H9 (cell line): ENCODE measurements around the gene MANF. TPM values are rescaled to one million over a fixed set of nuclear protein-coding genes. Genes with fewer than 3 reads are reported as not detected.

Experiments used
- DNase-seq: peaks from one replicate; pipeline ENCODE4 v3.0.0-alpha.2; 2017
- H2AFZ ChIP-seq: one replicate; pipeline ENCODE4 v1.6.1; 2013; ENCODE audit warnings: mild to moderate bottlenecking, low read length, control low read depth, moderate library complexity
- H2AK5ac ChIP-seq: 2 replicates; pipeline ENCODE4 v1.6.1; 2013; ENCODE audit warnings: low read length, control low read depth, mixed read lengths; ENCODE audit not compliant: insufficient read length
- H2BK120ac ChIP-seq: one replicate; pipeline ENCODE4 v1.6.1; 2013; ENCODE audit warnings: low read depth, mild to moderate bottlenecking, low read length, control low read depth, inconsistent platforms; ENCODE audit not compliant: poor library complexity, severe bottlenecking
- H2BK12ac ChIP-seq: 2 replicates; pipeline ENCODE4 v1.6.1; 2013; ENCODE audit warnings: low read length, control low read depth, mixed read lengths, low read depth; ENCODE audit not compliant: insufficient read length
- H2BK15ac ChIP-seq: 2 replicates; pipeline ENCODE4 v1.6.1; 2013; ENCODE audit warnings: low read depth, low read length, control low read depth
- H2BK20ac ChIP-seq: one replicate; pipeline ENCODE4 v1.6.1; 2013; ENCODE audit warnings: low read depth, mild to moderate bottlenecking, low read length, control low read depth, inconsistent platforms; ENCODE audit not compliant: poor library complexity, severe bottlenecking
- H2BK5ac ChIP-seq: 2 replicates; pipeline ENCODE4 v1.6.1; 2013; ENCODE audit warnings: low read length, control low read depth, mixed read lengths; ENCODE audit not compliant: insufficient read length
- H3K14ac ChIP-seq: 2 replicates; pipeline ENCODE4 v1.6.1; 2013; ENCODE audit warnings: low read length, control low read depth; ENCODE audit not compliant: insufficient read depth
- H3K18ac ChIP-seq: 2 replicates; pipeline ENCODE4 v1.6.1; 2013; ENCODE audit warnings: low read depth, mild to moderate bottlenecking, mixed read lengths, low read length, control low read depth; ENCODE audit not compliant: insufficient read length
- H3K23ac ChIP-seq: 2 replicates; pipeline ENCODE4 v1.6.1; 2013; ENCODE audit warnings: low read length, control low read depth, mixed read lengths, low read depth; ENCODE audit not compliant: insufficient read length
- H3K23me2 ChIP-seq: 2 replicates; pipeline ENCODE4 v1.6.1; 2013; ENCODE audit warnings: low read depth, mild to moderate bottlenecking, mixed read lengths, low read length, control low read depth; ENCODE audit not compliant: insufficient read length, poor library complexity, severe bottlenecking
- H3K27ac ChIP-seq: 2 replicates; pipeline ENCODE4 v1.5.1; 2013; ENCODE audit warnings: low read length, control low read depth, mixed read lengths, low read depth; ENCODE audit not compliant: insufficient read length
- H3K27me3 ChIP-seq: 2 replicates; pipeline ENCODE4 v1.6.1; 2013; ENCODE audit warnings: low read length, control low read depth, inconsistent platforms; ENCODE audit not compliant: insufficient read depth
- H3K4ac ChIP-seq: 2 replicates; pipeline ENCODE4 v1.6.1; 2013; ENCODE audit warnings: low read depth, mild to moderate bottlenecking, control low read depth, inconsistent platforms, low read length, moderate library complexity
- H3K4me1 ChIP-seq: 2 replicates; pipeline ENCODE4 v1.6.1; 2013; ENCODE audit warnings: low read length, control low read depth, inconsistent platforms; ENCODE audit not compliant: insufficient read depth
- H3K4me2 ChIP-seq: 2 replicates; pipeline ENCODE4 v1.6.1; 2013; ENCODE audit warnings: low read length, control low read depth, mixed read lengths; ENCODE audit not compliant: insufficient read length, insufficient read depth
- H3K56ac ChIP-seq: 2 replicates; pipeline ENCODE4 v1.6.1; 2013; ENCODE audit warnings: low read depth, mild to moderate bottlenecking, mixed read lengths, low read length, control low read depth; ENCODE audit not compliant: insufficient read length
- H3K79me1 ChIP-seq: 2 replicates; pipeline ENCODE4 v1.6.1; 2013; ENCODE audit warnings: low read depth, mild to moderate bottlenecking, moderate library complexity, low read length, control low read depth, inconsistent platforms; ENCODE audit not compliant: insufficient read depth, poor library complexity, severe bottlenecking
- H3K79me2 ChIP-seq: 2 replicates; pipeline ENCODE4 v1.6.1; 2013; ENCODE audit warnings: low read length, control low read depth, inconsistent platforms; ENCODE audit not compliant: insufficient read depth
- H3K9ac ChIP-seq: 2 replicates; pipeline ENCODE4 v1.6.1; 2013; ENCODE audit warnings: low read length, control low read depth, mixed read lengths; ENCODE audit not compliant: insufficient read length; ENCODE audit errors: extremely low read depth
- H3K9me3 ChIP-seq: one replicate; pipeline ENCODE4 v1.6.1; 2013; ENCODE audit warnings: low read depth, low read length, inconsistent platforms; ENCODE audit not compliant: control insufficient read depth
- H3T11ph ChIP-seq: one replicate; pipeline ENCODE4 v1.6.1; 2013; ENCODE audit warnings: mild to moderate bottlenecking, low read length, control low read depth, inconsistent platforms
- H4K20me1 ChIP-seq: one replicate; pipeline ENCODE4 v1.6.1; 2013; ENCODE audit not compliant: control insufficient read depth, insufficient read length, insufficient read depth
- H4K5ac ChIP-seq: 2 replicates; pipeline ENCODE4 v1.6.1; 2013; ENCODE audit warnings: low read depth, mild to moderate bottlenecking, mixed read lengths, low read length, control low read depth; ENCODE audit not compliant: insufficient read length
- H4K8ac ChIP-seq: replicated peaks from 2 replicates; pipeline ENCODE4 v1.6.1; 2013; ENCODE audit warnings: low read length, control low read depth, mixed read lengths, low read depth; ENCODE audit not compliant: insufficient read length
- H4K91ac ChIP-seq: 2 replicates; pipeline ENCODE4 v1.6.1; 2013; ENCODE audit warnings: low read depth, mild to moderate bottlenecking, moderate library complexity, mixed read lengths, low read length, control low read depth; ENCODE audit not compliant: insufficient read length
- H3K27ac Mint-ChIP-seq, 3 experiments: 2 replicates in 2 of 3; 3 replicates in 1 of 3; pipeline ENCODE4 v1.8.0; 2020 to 2021; ENCODE audit warnings: mixed read lengths in 3 of 3, mild to moderate bottlenecking in 1 of 3, moderate library complexity in 1 of 3
- H3K27me3 Mint-ChIP-seq: 2 replicates; pipeline ENCODE4 v1.8.0; 2021; ENCODE audit warnings: low read depth, mild to moderate bottlenecking, moderate library complexity, mixed read lengths
- H3K36me3 Mint-ChIP-seq, 3 experiments: 2 replicates in 2 of 3; 3 replicates in 1 of 3; pipeline ENCODE4 v1.8.0; 2020 to 2021; ENCODE audit warnings: low read depth in 3 of 3, mixed read lengths in 3 of 3; ENCODE audit not compliant: insufficient read depth in 1 of 3
- H3K4me1 Mint-ChIP-seq, 2 experiments: 2 replicates each; pipeline ENCODE4 v1.8.0; 2020; ENCODE audit warnings: mixed read lengths in 2 of 2
- H3K4me3 Mint-ChIP-seq, 2 experiments: 2 replicates in 1 of 2; 3 replicates in 1 of 2; pipeline ENCODE4 v1.8.0; 2020 to 2021; ENCODE audit warnings: mild to moderate bottlenecking in 2 of 2, mixed read lengths in 2 of 2, moderate library complexity in 1 of 2
- H3K9me3 Mint-ChIP-seq, 2 experiments: 2 replicates in 1 of 2; 3 replicates in 1 of 2; pipeline ENCODE4 v1.8.0; 2020; ENCODE audit warnings: mild to moderate bottlenecking in 2 of 2, mixed read lengths in 2 of 2, moderate library complexity in 1 of 2
- WGBS: extraction: QIAGEN DNeasy Blood & Tissue Kit; methylation state at CpG from one replicate; pipeline ENCODE4 v1.1.7; 2013; ENCODE audit warnings: missing lambda C conversion rate, low lambda C conversion rate, mixed read lengths; ENCODE audit not compliant: insufficient read length; ENCODE audit errors: extremely low coverage; 5-methylcytosine and 5-hydroxymethylcytosine counted together
- total RNA-seq: library from RNA; stranded (reverse); gene quantifications from 2 replicates; pipeline ENCODE4 v1.2.1, GENCODE V29; 2021
- TF ChIP-seq, protein P1 (sequence below): fragments of 200-600 bp; sonication (generic); conservative IDR thresholded peaks from 3 replicates; pipeline ENCODE4 v1.8.0; 2021; ENCODE audit warnings: antibody characterized with exemption, mild to moderate bottlenecking

The MANF gene
- total RNA-seq, 1 experiment from 2014 or later, result 148 TPM

GRCh38 chr3:51397392-51397791 lies 12.3 kb downstream of the MANF start:
- Histone ChIP-seq H2BK120ac (no peak overlapping the region), H2AFZ (no peak overlapping the region), H2BK20ac (no peak overlapping the region), H4K91ac (no peak overlapping the region), H2AK5ac (no peak overlapping the region), H3K79me1 (peaks cover 11% of the 10 kb centered on the region), H3K79me2 (peaks cover 17% of the 10 kb centered on the region; the same call in 1 of the 2 replicates), H3K4me2 (no peak overlapping the region), H3K23ac (no peak overlapping the region), H3K23me2 (no peaks in the 10 kb centered on the region), H2BK15ac (no peak overlapping the region), H3T11ph (no peak overlapping the region), H3K56ac (no peak overlapping the region), H3K14ac (no peak overlapping the region), H3K9me3 (no peaks in the 10 kb centered on the region), H3K9ac (no peak overlapping the region), H3K27ac (no peak overlapping the region), H3K4ac (no peak overlapping the region), H2BK12ac (no peak overlapping the region), H4K20me1 (no peaks in the 10 kb centered on the region), H3K18ac (no peak overlapping the region), H3K27me3 (no peaks in the 10 kb centered on the region), H4K8ac (no peak overlapping the region), H3K4me1 (no peaks in the 10 kb centered on the region), H4K5ac (no peak overlapping the region), H2BK5ac (no peak overlapping the region)
- Mint-ChIP-seq H3K4me1 (peaks cover 33 to 39% of the 10 kb centered on the region in 2 experiments), H3K9me3 (peaks cover 8 to 9% of the 10 kb centered on the region in 2 experiments; a peak in 4 of 5 replicates), H3K4me3 (peak overlapping the region in 1 of 2 experiments; percentile 29; a peak in 1 of 5 replicates), H3K36me3 (peaks cover 37 to 75% (median 55%) of the 10 kb centered on the region in 3 experiments), H3K27me3 (no peaks in the 10 kb centered on the region), H3K27ac (peak overlapping the region in 2 of 3 experiments; percentile 23 to 95; a peak in 4 of 7 replicates)
- TF ChIP-seq, protein P1, sequence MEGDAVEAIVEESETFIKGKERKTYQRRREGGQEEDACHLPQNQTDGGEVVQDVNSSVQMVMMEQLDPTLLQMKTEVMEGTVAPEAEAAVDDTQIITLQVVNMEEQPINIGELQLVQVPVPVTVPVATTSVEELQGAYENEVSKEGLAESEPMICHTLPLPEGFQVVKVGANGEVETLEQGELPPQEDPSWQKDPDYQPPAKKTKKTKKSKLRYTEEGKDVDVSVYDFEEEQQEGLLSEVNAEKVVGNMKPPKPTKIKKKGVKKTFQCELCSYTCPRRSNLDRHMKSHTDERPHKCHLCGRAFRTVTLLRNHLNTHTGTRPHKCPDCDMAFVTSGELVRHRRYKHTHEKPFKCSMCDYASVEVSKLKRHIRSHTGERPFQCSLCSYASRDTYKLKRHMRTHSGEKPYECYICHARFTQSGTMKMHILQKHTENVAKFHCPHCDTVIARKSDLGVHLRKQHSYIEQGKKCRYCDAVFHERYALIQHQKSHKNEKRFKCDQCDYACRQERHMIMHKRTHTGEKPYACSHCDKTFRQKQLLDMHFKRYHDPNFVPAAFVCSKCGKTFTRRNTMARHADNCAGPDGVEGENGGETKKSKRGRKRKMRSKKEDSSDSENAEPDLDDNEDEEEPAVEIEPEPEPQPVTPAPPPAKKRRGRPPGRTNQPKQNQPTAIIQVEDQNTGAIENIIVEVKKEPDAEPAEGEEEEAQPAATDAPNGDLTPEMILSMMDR, result no peak
- WGBS, result no CpG with 5 or more reads among the region's 5 CpGs
- no peak for DNase-seq
